HG03565 (cell line): ENCODE measurements around the gene POLD4.
"Not testable (repeated sequence)": the region's sequence is repeated elsewhere in the genome, so short reads cannot be mapped to it uniquely, and the experiment has no call there.

ENCODE experiments used
- ATAC-seq: cut with Tn5 transposase; IDR thresholded peaks from one replicate; pipeline ENCODE4 v1.9.1; 2021; ENCODE audit warnings: mild to moderate bottlenecking, moderate library complexity; ENCODE audit not compliant: unreplicated experiment

POLD4 gene

DNA sequence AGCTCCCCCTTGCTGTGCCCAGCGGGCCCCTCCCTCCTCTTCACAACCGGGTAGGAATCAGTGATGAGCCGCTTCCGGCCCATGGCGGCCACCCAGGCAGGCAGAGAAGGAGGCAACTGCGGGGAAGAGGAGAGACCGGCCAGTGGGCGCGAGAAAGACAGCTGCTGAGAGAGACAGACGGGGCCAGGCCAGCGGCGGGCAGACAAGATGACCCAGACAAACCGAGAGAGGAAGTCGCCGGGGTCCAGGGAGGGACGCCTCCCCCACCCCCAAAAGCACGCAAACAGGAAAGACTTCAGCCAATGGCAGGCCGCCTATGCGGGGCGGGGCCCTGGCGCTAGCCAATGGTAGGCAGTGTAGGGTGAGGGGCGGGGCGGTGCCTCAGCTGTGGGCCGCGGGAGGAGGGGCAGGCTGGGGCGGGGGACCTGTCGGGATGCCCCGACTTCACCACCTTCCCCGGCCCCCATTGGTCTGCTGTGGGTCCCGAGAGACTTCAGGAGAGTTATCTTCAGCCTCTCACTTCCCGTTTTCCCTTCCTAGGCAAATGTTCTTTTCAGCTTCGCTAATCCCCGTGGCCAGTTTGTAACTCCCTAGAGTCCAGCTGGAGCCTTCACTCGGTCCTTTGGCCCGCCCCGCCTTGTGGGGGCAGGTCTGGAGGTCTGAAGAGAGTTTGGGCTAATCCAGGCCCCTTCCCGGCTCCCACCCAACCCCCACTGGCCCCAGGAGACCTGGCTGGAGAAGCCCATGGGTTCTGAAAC, at the start of gene POLD4:
Gene POLD4, minus strand, starts transcription at position 230 of the 758 bp plus-strand sequence. Its CDS starts 147 bp downstream, at position 83.
- ATAC-seq: peak; percentile 53

DNA sequence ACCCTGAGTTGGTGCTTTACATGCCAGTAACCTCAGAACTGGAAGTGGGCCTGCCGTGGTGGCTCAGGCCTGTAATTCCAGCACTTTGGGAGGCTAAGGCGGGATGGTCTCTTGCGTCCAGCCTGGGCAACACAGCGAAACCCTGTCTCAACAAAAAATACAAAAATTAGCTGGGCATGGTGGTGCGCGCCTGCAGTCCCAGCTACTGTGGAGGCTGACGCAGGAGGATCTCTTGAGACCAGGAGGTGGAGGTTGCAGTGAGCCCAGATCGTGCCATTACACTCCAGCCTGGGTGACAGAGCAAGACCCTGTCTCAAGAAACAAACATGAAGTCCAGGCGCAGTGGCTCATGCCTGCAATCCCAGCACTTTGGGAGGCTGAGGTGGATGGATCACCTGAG, 49.7 kb upstream of the POLD4 start:
- not testable (repeated sequence) for ATAC-seq

DNA sequence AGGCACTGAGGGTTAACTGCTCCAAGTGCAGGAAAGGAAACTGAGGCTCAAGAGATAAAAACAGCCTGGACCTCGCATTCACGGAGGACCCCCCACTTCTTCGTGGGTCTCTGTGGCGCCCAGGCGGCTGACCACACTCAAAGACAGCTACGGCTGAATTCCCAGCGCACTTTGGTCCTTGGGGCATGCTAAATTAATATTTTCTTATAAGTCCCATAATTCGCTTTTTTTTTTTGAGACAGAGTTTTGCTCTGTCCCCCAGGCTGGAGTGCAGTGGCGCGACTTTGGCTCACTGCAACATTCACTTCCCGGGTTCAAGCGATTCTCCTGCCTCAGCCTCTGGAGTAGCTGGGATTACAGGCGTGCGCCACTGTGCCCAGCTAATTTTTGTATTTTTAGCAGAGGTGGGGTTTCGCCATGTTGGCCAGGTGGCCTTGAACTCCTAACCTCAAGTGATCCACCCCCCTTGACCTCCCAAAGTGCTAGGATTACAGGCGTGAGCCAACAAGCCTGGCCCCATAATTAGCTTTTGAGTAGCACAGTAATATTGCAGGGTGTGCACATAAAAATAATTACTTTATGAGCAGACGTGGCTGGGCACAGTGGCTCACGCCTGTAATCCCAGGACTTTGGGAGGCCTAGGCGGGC, 49.0 kb upstream of the POLD4 start:
- ATAC-seq: not testable (repeated sequence)

DNA sequence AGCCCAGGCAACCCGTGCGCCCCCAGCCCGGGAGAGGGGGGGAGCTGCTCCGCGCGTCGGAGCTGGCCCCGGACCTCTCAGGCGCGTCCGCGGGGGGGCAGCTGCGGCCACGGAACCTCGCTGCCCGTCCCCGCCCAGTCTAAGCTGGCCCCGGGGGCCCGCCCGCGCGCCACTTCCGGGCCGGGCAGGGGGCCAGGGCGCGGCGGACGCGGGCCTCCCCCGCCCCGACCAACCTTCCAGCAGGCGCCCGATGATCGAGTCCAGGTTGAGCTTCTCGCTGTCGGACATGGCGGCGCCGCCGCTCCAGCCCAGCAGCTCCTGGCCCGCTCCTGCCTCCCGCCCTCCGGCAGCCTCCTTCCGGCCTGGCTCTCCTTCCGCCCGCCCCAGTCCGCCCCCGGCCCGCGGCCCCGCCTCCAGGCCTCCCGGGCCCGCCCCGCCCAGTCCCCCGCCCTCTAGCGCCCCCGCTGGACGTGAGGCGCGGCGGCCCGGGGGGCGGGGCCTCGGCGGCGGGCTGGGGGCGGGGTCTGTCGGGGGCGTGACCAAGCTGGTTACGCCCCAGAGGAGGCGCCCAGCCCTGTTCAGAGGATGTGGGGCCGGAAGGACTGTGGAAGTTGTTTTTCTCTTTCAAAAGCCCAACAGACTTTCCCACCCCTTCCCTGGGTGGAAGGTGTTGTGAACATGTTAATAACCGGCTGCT, 48.3 kb upstream of the POLD4 start, which contains the start of gene PPP1CA:
Gene PPP1CA, minus strand, starts transcription at position 364 of the 697 bp plus-strand sequence. Its CDS starts 76 bp downstream, at position 288.
- ATAC-seq: peak; percentile 48

DNA sequence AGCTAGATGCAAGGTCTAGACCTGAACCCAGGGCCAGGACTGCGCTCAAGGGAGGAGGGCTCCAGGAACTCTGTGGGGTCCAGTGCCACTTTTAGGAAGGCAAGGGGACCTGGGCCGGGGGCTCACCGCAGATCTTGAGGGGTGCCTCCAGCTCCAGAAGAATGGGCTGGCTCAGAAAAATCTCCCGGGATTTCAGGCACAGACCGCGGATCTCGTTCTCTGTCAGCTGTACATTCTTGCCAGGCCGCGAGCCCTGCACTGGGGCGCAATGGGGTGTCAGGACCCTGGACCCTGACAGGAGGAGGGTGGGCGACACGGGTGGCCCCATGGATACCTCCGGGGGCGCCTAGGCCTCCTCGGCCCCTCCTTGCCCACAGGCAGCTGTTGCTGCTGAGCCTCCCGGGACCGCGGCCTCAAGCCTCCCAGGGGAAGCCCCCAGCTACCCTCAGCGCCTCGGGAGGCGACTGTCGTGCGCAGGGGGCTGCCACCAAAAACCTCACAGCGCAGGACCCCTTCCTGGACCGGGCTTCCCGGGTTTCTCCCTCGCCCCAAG, 47.7 kb upstream of the POLD4 start:
- peak; percentile 15 for ATAC-seq

DNA sequence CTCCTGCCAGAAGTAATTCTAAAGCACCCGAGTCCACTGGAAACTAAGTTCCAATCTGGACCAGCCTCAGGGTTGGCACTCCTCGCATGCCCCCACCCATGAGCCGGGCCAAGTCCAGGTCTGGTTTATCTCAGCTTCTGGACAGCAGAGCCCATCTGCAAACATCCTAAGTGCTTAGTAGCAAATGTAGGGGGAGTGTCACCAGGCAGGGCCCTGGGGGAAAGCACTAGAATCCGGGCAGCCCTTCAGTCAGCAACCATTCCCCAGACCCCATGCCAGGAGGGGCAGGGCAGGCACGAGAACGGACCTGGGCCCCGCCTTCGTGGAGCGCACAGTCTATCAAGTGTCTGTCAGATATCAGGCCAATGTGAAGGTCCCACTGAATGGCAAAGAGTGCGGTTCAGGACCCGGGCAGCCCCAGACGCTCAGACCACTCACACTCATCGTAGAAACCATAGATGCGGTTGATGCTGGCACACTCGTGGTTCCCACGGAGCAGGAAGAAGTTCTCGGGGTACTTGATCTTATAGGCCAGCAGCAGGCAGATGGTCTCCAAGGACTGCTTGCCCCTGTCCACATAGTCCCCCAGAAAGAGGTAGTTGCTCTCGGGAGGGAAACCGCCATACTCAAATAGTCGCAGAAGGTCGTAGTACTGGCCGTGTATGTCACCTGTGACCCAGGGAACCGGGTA, 47.0 kb upstream of the POLD4 start:
- no peak for ATAC-seq

DNA sequence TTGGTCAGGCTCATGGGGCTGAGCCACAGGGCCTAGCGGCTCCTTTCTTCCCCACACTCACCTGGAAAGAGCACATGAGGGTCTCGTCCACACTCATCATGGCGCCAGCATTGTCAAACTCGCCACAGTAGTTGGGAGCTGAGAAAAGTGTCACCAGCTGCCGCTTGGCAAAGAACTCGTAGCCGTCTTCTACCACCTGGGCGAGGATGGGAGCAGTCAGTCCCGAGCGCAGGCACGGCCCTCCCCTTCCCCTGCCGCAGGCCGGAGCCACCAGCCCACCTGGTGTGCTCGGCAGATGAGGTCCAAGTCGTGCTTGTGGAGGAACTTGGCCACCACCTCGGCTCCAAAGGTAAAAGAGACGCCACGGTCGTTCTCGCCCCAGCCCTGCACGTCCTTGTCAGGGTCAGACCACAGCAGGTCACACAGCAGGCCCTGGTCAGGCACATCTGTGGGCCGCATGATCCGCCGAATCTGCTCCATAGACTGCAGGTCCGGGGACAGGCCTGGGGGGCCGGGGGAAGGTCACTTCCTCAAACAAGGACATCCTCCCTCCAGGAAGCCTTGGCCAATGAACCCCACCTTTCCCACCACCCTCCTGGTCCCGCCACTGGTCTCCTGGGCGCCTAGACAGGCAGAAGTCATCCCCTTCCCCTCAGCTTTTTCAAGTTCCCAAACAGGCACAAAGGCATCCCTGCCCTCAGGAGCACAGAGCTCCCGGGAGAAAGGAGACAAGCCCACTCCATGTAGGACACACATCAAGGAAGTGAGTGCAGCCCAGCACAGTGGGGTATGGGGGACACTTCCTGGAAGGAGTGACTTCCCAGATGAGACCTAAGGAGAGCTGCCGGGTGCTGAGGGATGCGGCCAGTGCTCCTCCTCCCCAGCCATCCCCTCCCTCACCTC, 45.6 kb upstream of the POLD4 start:
- no peak for ATAC-seq

DNA sequence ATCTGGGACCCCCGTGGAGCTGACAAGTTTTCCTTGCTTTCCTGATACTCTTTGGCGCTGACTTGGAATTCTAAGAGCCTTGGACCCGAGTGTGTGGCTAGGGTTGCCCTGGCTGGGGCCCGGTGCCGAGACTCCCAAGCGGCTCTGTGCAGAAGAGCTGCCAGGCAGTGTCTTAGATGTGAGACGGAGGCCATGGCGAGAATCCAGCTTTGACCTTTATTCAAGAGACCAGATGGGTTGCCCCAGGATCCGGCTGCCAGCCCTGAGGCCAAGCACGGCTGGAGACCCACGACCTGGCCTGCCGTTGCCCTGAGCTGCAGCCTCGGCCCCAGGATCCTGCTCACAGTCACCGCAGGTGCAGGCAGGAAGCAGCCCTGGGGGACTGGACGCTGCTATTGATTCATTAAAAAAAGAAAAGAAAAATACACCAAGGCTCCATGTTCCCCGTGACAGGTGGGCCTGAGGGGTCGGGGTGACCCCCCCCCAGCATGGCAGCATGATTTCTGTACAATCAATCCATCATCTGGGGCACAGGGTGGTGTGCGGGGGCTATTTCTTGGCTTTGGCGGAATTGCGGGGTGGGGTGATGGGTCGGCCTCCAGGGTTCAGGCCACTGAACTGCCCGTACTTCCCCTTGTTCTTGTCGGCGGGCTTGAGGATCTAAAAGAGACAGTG, 44.8 kb upstream of the POLD4 start:
- no peak for ATAC-seq

DNA sequence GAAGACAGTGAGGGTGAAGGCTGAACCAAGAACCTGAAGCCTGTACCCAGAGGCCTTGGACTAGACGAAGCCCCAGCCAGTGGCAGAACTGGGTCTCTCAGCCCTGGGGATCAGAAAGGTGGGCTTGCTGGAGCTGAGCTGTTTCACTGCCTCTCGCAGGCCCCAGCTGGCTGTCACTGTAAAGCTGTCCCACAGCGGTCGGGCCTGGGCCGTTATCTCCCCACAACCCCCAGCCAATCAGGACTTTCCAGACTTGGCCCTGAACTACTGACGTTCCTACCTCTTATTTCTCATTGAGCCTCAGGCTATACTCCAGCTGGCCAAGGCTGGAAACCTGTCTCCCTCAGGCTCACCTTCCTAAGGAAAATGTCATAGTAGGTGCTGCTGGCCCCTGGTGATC, 44.2 kb upstream of the POLD4 start:
- no peak for ATAC-seq

DNA sequence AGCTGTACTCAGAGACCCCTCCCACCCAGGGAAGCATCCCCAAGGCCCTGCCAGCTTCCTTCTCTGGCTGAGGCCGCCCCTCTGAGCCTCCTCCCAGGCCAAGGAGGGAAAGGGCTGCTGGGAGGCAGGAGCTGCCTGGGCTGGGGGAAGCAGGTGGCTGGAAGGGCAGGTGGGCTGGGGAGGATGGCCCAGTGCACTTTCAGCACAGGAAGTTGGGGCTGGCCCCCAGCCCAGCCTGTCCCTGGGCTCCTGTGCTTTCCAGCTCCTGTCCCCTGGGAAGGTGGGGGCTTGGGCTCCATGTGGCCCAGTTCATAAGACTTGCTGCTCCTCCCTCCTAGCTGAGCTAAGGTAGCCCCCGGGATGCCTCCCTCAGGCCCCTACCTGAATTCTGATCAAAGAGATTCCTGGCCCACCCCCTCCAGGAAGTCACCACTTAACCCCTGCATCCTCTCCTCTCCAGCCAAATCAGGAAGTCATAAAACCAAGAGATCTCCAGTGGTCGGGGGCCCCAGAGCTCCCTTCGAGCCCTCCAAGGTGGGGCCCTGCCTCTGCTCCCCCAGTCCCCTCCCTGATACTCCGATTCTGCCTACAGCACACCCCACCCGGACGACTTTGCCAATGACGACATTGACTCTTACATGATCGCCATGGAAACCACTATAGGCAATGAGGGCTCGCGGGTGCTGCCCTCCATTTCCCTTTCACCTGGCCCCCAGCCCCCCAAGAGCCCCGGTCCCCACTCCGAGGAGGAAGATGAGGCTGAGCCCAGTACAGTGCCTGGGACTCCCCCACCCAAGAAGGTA, 43.4 kb upstream of the POLD4 start:
- ATAC-seq: no peak

DNA sequence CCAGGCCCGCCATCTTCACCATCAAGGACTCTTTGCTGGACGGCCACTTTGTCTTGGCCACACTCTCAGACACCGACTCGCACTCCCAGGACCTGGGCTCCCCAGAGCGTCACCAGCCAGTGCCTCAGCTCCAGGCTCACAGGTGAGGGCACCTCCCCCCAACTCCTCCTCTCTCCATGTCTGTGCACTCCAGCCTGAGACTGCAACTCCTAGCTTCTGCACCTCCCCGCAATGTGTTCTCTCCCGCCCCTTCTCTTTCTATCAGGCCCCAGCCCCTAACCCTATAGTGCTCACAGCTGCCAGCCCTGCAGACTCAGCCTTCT, 42.9 kb upstream of the POLD4 start:
- no peak for ATAC-seq

DNA sequence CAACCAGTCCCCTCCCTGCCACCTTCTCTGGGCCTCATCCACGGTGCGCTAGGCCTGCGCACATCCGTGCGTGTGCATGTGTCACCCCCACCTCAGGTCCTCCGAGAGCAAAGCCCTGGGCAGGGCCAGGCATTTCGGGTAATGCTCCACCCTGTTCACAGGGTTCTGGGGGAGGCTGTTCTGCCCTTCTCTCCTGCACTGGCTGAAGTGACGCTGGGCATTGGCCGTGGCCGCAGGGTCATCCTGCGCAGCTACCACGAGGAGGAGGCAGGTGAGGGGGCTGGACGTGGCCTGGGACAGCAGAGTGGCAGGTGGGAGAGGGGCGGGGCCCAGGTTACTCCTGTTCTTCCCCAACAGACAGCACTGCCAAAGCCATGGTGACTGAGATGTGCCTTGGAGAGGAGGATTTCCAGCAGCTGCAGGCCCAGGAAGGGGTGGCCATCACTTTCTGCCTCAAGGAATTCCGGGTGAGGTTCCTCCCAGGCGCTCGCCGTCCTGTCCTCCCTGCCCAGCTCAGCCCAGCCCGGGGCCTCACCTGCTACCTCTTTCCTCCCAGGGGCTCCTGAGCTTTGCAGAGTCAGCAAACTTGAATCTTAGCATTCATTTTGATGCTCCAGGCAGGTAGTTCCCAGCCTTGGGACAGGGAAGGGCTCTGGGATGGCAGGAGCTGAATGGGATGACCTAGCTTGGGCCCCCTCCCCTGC, 42.4 kb upstream of the POLD4 start:
- no peak for ATAC-seq

DNA sequence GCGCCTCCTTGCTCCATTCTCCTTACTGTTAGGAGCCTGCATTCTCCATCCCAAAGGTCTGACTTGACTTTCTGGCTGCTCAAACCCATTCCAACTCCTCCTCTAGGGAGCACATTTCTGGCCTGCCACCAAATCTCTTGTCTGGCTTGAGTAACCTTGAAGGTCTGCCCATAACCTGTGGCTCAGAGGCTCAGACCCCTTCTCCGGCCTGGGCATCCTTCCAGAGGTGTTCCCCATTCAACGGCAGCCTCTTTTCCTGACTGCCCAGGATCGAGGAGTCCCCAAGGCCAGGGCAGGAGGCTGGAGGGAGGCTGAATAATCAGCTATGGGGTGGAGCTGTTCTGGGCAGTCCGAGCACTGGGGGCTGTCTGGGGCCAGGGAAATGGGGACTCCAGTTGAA, 40.6 kb upstream of the POLD4 start:
- no peak for ATAC-seq

DNA sequence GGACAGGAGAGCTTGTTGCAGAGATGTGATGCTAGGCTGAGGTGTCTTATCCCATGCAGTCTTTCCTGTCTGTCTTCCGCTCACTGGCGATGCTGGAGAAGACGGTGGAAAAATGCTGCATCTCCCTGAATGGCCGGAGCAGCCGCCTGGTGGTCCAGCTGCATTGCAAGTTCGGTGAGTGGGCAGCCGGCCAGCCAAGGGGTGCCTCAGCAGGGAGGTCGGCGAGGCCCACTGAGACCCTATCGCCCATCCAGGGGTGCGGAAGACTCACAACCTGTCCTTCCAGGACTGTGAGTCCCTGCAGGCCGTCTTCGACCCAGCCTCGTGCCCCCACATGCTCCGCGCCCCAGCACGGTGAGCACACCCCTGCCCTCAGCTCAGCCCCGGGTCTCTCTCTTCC, 40.1 kb upstream of the POLD4 start:
- ATAC-seq: no peak

DNA sequence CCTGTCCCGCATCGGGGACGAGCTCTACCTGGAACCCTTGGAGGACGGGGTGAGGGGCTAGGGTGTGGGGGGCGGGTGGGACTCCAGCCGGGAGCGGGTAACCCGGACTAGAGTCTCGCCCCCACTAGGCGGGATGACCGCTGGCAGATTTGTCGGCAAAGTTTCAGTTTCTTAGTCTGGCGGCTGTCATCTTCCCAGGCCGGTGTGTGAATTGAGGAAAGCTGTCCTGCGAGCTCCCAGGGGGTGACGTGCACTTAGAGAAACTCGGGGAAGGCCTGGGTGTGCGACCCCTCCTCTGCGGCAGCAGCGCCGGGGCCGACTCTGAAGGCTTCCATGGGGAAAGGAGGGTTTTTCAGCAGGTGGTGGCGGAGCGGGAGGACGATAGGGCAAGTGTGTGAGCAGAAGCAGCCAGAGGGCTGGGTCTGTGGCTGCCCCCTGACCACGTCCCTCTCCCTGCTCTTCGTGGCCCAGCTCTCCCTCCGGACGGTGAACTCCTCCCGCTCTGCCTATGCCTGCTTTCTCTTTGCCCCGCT, 38.9 kb upstream of the POLD4 start:
- ATAC-seq: no peak

DNA sequence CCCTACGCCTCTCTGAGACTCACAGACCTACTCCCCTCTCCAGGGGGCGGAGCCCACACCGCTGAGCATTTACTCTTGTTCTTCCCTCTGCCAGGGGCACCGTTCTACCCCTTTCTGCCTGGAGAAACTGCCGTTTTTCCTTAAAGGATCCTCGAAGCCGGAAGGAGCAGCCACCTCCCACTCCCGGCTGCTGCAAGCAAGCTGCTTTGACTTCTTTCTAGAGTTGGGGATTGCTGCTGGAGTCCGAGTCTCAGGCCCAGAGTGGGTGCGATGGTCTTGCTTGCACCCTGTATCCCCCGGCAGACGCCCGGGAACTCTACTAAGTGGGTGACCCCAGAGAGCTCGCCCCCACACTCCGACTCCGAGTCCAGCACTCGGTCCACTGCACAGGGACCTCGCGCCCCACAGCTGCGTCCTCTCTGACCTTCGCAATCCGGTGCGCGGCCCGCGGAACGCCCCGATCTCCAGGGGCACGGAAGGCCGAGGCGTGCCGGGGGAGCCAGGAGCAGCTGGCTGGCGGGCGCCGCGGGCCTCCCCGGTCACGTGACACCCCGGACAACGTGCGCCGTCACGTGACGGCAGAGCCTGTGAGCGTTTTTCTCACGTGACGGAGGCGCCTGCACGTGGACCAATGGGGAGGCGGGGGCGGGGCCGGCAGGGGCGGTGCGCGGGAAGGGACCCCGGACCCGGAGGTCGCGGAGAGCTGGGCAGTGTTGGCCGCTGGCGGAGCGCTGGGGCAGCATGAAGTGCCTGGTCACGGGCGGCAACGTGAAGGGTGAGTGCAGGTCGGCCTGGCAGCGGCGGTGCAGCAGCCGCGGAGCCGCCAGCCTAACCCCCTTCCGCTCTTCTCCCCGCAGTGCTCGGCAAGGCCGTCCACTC, 38.2 kb upstream of the POLD4 start, which contains the start of gene RAD9A:
Gene RAD9A, plus strand, starts transcription at position 683 of the 879 bp plus-strand sequence. Its CDS starts 59 bp downstream, at position 742.
- ATAC-seq: peak; percentile 62

DNA sequence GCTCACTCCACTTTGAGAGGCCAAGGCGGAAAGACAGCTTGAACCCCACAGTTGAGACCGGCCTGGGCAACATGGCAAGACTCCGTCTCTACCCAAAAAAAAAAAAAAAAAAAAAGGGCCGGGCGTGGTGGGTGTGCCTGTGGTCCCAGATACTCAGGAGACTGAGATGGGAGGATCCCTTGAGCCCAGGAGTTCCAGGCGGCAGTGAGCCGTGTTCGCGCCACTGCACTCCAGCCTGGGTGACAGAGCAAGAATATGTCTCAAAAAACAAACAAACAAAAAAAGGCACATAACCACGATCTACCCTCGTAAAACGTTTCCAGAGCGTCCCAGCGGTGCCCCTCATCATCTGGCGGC, 37.6 kb upstream of the POLD4 start:
- ATAC-seq: no peak
